KBM-7 (cell line): ENCODE results near the gene CALD1.

Experiments
- DNase-seq: peaks from one replicate; pipeline ENCODE4 v3.0.0-alpha.2; 2015
- in situ Hi-C: fragments of 300-500 bp; cut with MboI; formaldehyde crosslinking; loops from 2 replicates; pipeline ENCODE4 v1.14.3; 2020; ENCODE audit warnings: low sequenced_read_pairs, low pct_unique_long_range_greater_than_20kb, mixed read lengths

Gene CALD1

GRCh38 chr7:134818613-134819345, 39.3 kb downstream of the CALD1 start:
- in situ Hi-C loops: no loop called here

GRCh38 chr7:134819401-134819800, 40.0 kb downstream of the CALD1 start:
- in situ Hi-C loops: no loop called here
- DNase-seq: no peak

More at GRCh38 chr7:134818613-134819345, 39.3 kb downstream of the CALD1 start:
- DNase-seq: no peak

- DNase-seq: no peak
Measured at GRCh38 chr7:134820295-134820694, 40.9 kb downstream of the CALD1 start.

GRCh38 chr7:134820778-134821177, 41.3 kb downstream of the CALD1 start:
- no peak for DNase-seq
- in situ Hi-C loops: no loop called here

More at GRCh38 chr7:134820295-134820694, 40.9 kb downstream of the CALD1 start:
- in situ Hi-C loops: no loop called here

GRCh38 chr7:134823400-134823799, 44.0 kb downstream of the CALD1 start:
- DNase-seq: no peak

GRCh38 chr7:134825666-134826065, 46.2 kb downstream of the CALD1 start:
- no peak for DNase-seq
- in situ Hi-C loops: no loop called here

More at GRCh38 chr7:134823400-134823799, 44.0 kb downstream of the CALD1 start:
- in situ Hi-C loops: no loop called here

GRCh38 chr7:134826105-134826504, 46.7 kb downstream of the CALD1 start:
- in situ Hi-C loops: no loop called here
- no peak for DNase-seq

- no peak for DNase-seq
- in situ Hi-C loops: no loop called here
Measured at GRCh38 chr7:134827436-134827835, 48.0 kb downstream of the CALD1 start.

- in situ Hi-C loops: no loop called here
- DNase-seq: no peak
Measured at GRCh38 chr7:134827889-134828288, 48.5 kb downstream of the CALD1 start.

- in situ Hi-C loops: no loop called here
- DNase-seq: no peak
Measured at GRCh38 chr7:134828361-134828760, 48.9 kb downstream of the CALD1 start.

GRCh38 chr7:134829380-134829986, 50.0 kb downstream of the CALD1 start:
- DNase-seq: no peak
- in situ Hi-C loops: no loop called here

GRCh38 chr7:134831862-134832261, 52.4 kb downstream of the CALD1 start:
- in situ Hi-C loops: no loop called here
- no peak for DNase-seq

- no peak for DNase-seq
- in situ Hi-C loops: no loop called here
Measured at GRCh38 chr7:134832367-134832766, 52.9 kb downstream of the CALD1 start.

GRCh38 chr7:134834689-134835462, 55.4 kb downstream of the CALD1 start:
- in situ Hi-C loops: no loop called here
- no peak for DNase-seq

- in situ Hi-C loops: no loop called here
- DNase-seq: no peak
Measured at GRCh38 chr7:134835463-134835823, 56.0 kb downstream of the CALD1 start.

- no peak for DNase-seq
- in situ Hi-C loops: no loop called here
Measured at GRCh38 chr7:134836447-134836846, 57.0 kb downstream of the CALD1 start.

- no peak for DNase-seq
- in situ Hi-C loops: no loop called here
Measured at GRCh38 chr7:134839298-134839697, 59.9 kb downstream of the CALD1 start.

- DNase-seq: no peak
- in situ Hi-C loops: no loop called here
Measured at GRCh38 chr7:134842062-134842461, 62.6 kb downstream of the CALD1 start.

GRCh38 chr7:134842886-134843430, 63.5 kb downstream of the CALD1 start:
- no peak for DNase-seq
- in situ Hi-C loops: no loop called here

- in situ Hi-C loops: no loop called here
- DNase-seq: no peak
Measured at GRCh38 chr7:134844200-134844599, 64.8 kb downstream of the CALD1 start.
